ENCODE data around the gene DOCK6. TPM values are rescaled to one million over a fixed set of nuclear protein-coding genes. Genes with fewer than 3 reads are reported as not detected.

Gene DOCK6
- total RNA-seq, 1 donor from 2014 or later: 7.7 TPM

- Mint-ChIP-seq H3K36me3 (ENCODE audit: low read depth) (no peaks in the 10 kb centered on the region), H3K27ac (no peak overlapping the region), H3K4me3 (no peak overlapping the region), H3K27me3 (no peaks in the 10 kb centered on the region), H3K9me3 (no peaks in the 10 kb centered on the region), H3K4me1 (no peaks in the 10 kb centered on the region)
- no peak for TF ChIP-seq CTCF (IDR thresholded peaks at IDR 0.05)
- ATAC-seq (ENCODE audit: low read depth) (no peak), DNase-seq (no peak)
- ChIA-PET CTCF (no interaction called here), POLR2A (no interaction called here)
- intact Hi-C loops (cut with micrococcal nuclease): no loop called here
Observed at GRCh38 chr19:11252665-11253355, 9.5 kb downstream of the DOCK6 start.

GRCh38 chr19:11251650-11252314, 10.5 kb downstream of the DOCK6 start:
- no peak for TF ChIP-seq CTCF (IDR thresholded peaks at IDR 0.05)
- POLR2A ChIA-PET: no interaction called here
- Mint-ChIP-seq H3K4me1 (no peaks in the 10 kb centered on the region), H3K4me3 (no peak overlapping the region), H3K27ac (no peak overlapping the region), H3K9me3 (no peaks in the 10 kb centered on the region), H3K36me3 (ENCODE audit: low read depth) (no peaks in the 10 kb centered on the region), H3K27me3 (no peaks in the 10 kb centered on the region)
- CTCF ChIA-PET: no interaction called here
- intact Hi-C loops (cut with micrococcal nuclease): no loop called here
- DNase-seq: no peak
- no peak for ATAC-seq (ENCODE audit: low read depth)

- CTCF ChIA-PET: no interaction called here
- no peak overlapping the region for H3K27ac Mint-ChIP-seq
- no peaks in the 10 kb centered on the region for H3K4me1 Mint-ChIP-seq
- no peaks in the 10 kb centered on the region for H3K36me3 Mint-ChIP-seq (ENCODE audit: low read depth)
- no peaks in the 10 kb centered on the region for H3K9me3 Mint-ChIP-seq
- H3K27me3 Mint-ChIP-seq: no peaks in the 10 kb centered on the region
- no peak for DNase-seq
- intact Hi-C loops (cut with micrococcal nuclease): no loop called here
- no peak for ATAC-seq (ENCODE audit: low read depth)
- TF ChIP-seq CTCF (IDR thresholded peaks at IDR 0.05): no peak
- POLR2A ChIA-PET: interaction anchor here (0.7 kb wide), 1 partner anchor 152 kb away, joined by 3 read pairs; no protein-coding TSS in a partner anchor
- H3K4me3 Mint-ChIP-seq: no peak overlapping the region
Observed at GRCh38 chr19:11251217-11251616, 11.1 kb downstream of the DOCK6 start.

- DNase-seq (no peak), ATAC-seq (ENCODE audit: low read depth) (no peak)
- Mint-ChIP-seq H3K27me3 (no peaks in the 10 kb centered on the region), H3K27ac (no peak overlapping the region), H3K36me3 (ENCODE audit: low read depth) (no peaks in the 10 kb centered on the region), H3K4me1 (peaks cover under 1% of the 10 kb centered on the region), H3K9me3 (no peaks in the 10 kb centered on the region), H3K4me3 (no peak overlapping the region)
- no peak for TF ChIP-seq CTCF (IDR thresholded peaks at IDR 0.05)
- intact Hi-C loops (cut with micrococcal nuclease): no loop called here
- ChIA-PET CTCF (no interaction called here), POLR2A (no interaction called here)
Observed at GRCh38 chr19:11248852-11249251, 13.5 kb downstream of the DOCK6 start.

GRCh38 chr19:11247934-11248333, 14.4 kb downstream of the DOCK6 start:
- Mint-ChIP-seq H3K27me3 (no peaks in the 10 kb centered on the region), H3K27ac (no peak overlapping the region), H3K4me1 (peaks cover 6% of the 10 kb centered on the region), H3K9me3 (no peaks in the 10 kb centered on the region), H3K36me3 (ENCODE audit: low read depth) (no peaks in the 10 kb centered on the region), H3K4me3 (no peak overlapping the region)
- ATAC-seq (ENCODE audit: low read depth) (no peak), DNase-seq (no peak)
- no peak for TF ChIP-seq CTCF (IDR thresholded peaks at IDR 0.05)
- ChIA-PET CTCF (no interaction called here), POLR2A (no interaction called here)
- intact Hi-C loops (cut with micrococcal nuclease): no loop called here
